ENCODE measurements around the gene HIBCH.

Gene HIBCH

GRCh38 chr2:190335225-190335559 lies 15.6 kb upstream of the HIBCH start:
- no peak for DNase-seq

GRCh38 chr2:190334479-190335224 lies 15.0 kb upstream of the HIBCH start:
- H3K4me3 Mint-ChIP-seq: no peak overlapping the region
- H3K27ac Mint-ChIP-seq: no peak overlapping the region
- DNase-seq: no peak
- H3K36me3 Mint-ChIP-seq (ENCODE audit: insufficient read depth): no peaks in the 10 kb centered on the region
- no peaks in the 10 kb centered on the region for H3K9me3 Mint-ChIP-seq
- no peaks in the 10 kb centered on the region for H3K4me1 Mint-ChIP-seq (ENCODE audit: low read depth in 2 of 2)
- H3K27me3 Mint-ChIP-seq: peaks cover 15 to 21% of the 10 kb centered on the region in 2 donors
- no peak for ATAC-seq (replicated peaks)

More at GRCh38 chr2:190335225-190335559, 15.6 kb upstream of the HIBCH start:
- Mint-ChIP-seq H3K27ac (no peak overlapping the region), H3K36me3 (ENCODE audit: insufficient read depth) (no peaks in the 10 kb centered on the region), H3K4me3 (no peak overlapping the region), H3K9me3 (no peaks in the 10 kb centered on the region), H3K27me3 (peaks cover 10 to 15% of the 10 kb centered on the region in 2 donors), H3K4me1 (ENCODE audit: low read depth in 2 of 2) (no peaks in the 10 kb centered on the region)
- no peak for ATAC-seq (replicated peaks)

GRCh38 chr2:190333928-190334327 lies 14.3 kb upstream of the HIBCH start:
- H3K4me1 Mint-ChIP-seq (ENCODE audit: low read depth in 2 of 2): no peaks in the 10 kb centered on the region
- no peak overlapping the region for H3K27ac Mint-ChIP-seq
- H3K9me3 Mint-ChIP-seq: no peaks in the 10 kb centered on the region
- H3K36me3 Mint-ChIP-seq (ENCODE audit: insufficient read depth): no peaks in the 10 kb centered on the region
- no peak overlapping the region for H3K4me3 Mint-ChIP-seq
- H3K27me3 Mint-ChIP-seq: peaks cover 20 to 27% of the 10 kb centered on the region in 2 donors
- DNase-seq (no peak), ATAC-seq (replicated peaks) (no peak)

GRCh38 chr2:190333395-190333794 lies 13.8 kb upstream of the HIBCH start:
- Mint-ChIP-seq H3K4me1 (ENCODE audit: low read depth in 2 of 2) (no peaks in the 10 kb centered on the region), H3K4me3 (no peak overlapping the region), H3K9me3 (no peaks in the 10 kb centered on the region), H3K27me3 (peaks cover 20 to 27% of the 10 kb centered on the region in 2 donors), H3K27ac (no peak overlapping the region), H3K36me3 (ENCODE audit: insufficient read depth) (no peaks in the 10 kb centered on the region)
- ATAC-seq (replicated peaks) (no peak), DNase-seq (no peak)

GRCh38 chr2:190328573-190329147 lies 9.0 kb upstream of the HIBCH start:
- DNase-seq (no peak), ATAC-seq (replicated peaks) (no peak)
- H3K36me3 Mint-ChIP-seq (ENCODE audit: insufficient read depth): no peaks in the 10 kb centered on the region
- peaks cover 41 to 59% of the 10 kb centered on the region in 2 donors for H3K27me3 Mint-ChIP-seq
- H3K9me3 Mint-ChIP-seq: no peaks in the 10 kb centered on the region
- no peak overlapping the region for H3K4me3 Mint-ChIP-seq
- no peak overlapping the region for H3K27ac Mint-ChIP-seq
- H3K4me1 Mint-ChIP-seq (ENCODE audit: low read depth in 2 of 2): no peaks in the 10 kb centered on the region

- H3K4me3 Mint-ChIP-seq: no peak overlapping the region
- H3K27me3 Mint-ChIP-seq: peaks cover 41 to 59% of the 10 kb centered on the region in 2 donors
- H3K4me1 Mint-ChIP-seq (ENCODE audit: low read depth in 2 of 2): no peaks in the 10 kb centered on the region
- ATAC-seq (replicated peaks): no peak
- no peak for DNase-seq
- H3K27ac Mint-ChIP-seq: no peak overlapping the region
- H3K9me3 Mint-ChIP-seq: no peaks in the 10 kb centered on the region
- no peaks in the 10 kb centered on the region for H3K36me3 Mint-ChIP-seq (ENCODE audit: insufficient read depth)
Measured at GRCh38 chr2:190327867-190328572, 8.4 kb upstream of the HIBCH start.

GRCh38 chr2:190325588-190325987 lies 6.0 kb upstream of the HIBCH start:
- Mint-ChIP-seq H3K27ac (no peak overlapping the region), H3K27me3 (peaks cover 35 to 48% of the 10 kb centered on the region in 2 donors), H3K4me3 (no peak overlapping the region), H3K36me3 (ENCODE audit: insufficient read depth) (no peaks in the 10 kb centered on the region), H3K4me1 (ENCODE audit: low read depth in 2 of 2) (peaks cover 1 to 2% of the 10 kb centered on the region in 2 donors), H3K9me3 (no peaks in the 10 kb centered on the region)
- DNase-seq (no peak), ATAC-seq (replicated peaks) (no peak)

GRCh38 chr2:190323406-190323805 lies 3.8 kb upstream of the HIBCH start:
- Mint-ChIP-seq H3K9me3 (no peaks in the 10 kb centered on the region), H3K27ac (no peak overlapping the region), H3K4me1 (ENCODE audit: low read depth in 2 of 2) (peaks cover 14 to 15% of the 10 kb centered on the region in 2 donors), H3K4me3 (no peak overlapping the region), H3K36me3 (ENCODE audit: insufficient read depth) (no peaks in the 10 kb centered on the region), H3K27me3 (peaks cover 21 to 32% of the 10 kb centered on the region in 2 donors)
- ATAC-seq (replicated peaks): no peak
- DNase-seq: no peak

- no peaks in the 10 kb centered on the region for H3K36me3 Mint-ChIP-seq (ENCODE audit: insufficient read depth)
- H3K4me1 Mint-ChIP-seq (ENCODE audit: low read depth in 2 of 2): peaks cover 26 to 37% of the 10 kb centered on the region in 2 donors
- peak overlapping the region; percentile 89 to 96 for H3K27ac Mint-ChIP-seq
- H3K4me3 Mint-ChIP-seq: peak overlapping the region; percentile 86 to 93
- ATAC-seq (replicated peaks) (no peak), DNase-seq (no peak)
- H3K9me3 Mint-ChIP-seq: no peaks in the 10 kb centered on the region
- H3K27me3 Mint-ChIP-seq: peaks cover 0 to 7% of the 10 kb centered on the region in 2 donors
Measured at GRCh38 chr2:190320696-190321095, 1.1 kb upstream of the HIBCH start.

- ATAC-seq (replicated peaks) (peak; percentile 49), DNase-seq (peak in 1 of 3 experiments; percentile 13)
- Mint-ChIP-seq H3K36me3 (ENCODE audit: insufficient read depth) (no peaks in the 10 kb centered on the region), H3K4me1 (ENCODE audit: low read depth in 2 of 2) (peaks cover 30 to 49% of the 10 kb centered on the region in 2 donors), H3K4me3 (peak overlapping the region; percentile 86 to 93), H3K27me3 (no peaks in the 10 kb centered on the region), H3K9me3 (no peaks in the 10 kb centered on the region), H3K27ac (peak overlapping the region; percentile 89 to 96)
Measured at GRCh38 chr2:190318931-190319554, 583 bp downstream of the HIBCH start.

GRCh38 chr2:190318514-190318913 lies 1.1 kb downstream of the HIBCH start:
- Mint-ChIP-seq H3K4me3 (peak overlapping the region; percentile 86 to 93), H3K27me3 (no peaks in the 10 kb centered on the region), H3K4me1 (ENCODE audit: low read depth in 2 of 2) (peaks cover 30 to 51% of the 10 kb centered on the region in 2 donors), H3K27ac (peak overlapping the region in 1 of 2 donors; percentile 96), H3K36me3 (ENCODE audit: insufficient read depth) (no peaks in the 10 kb centered on the region), H3K9me3 (no peaks in the 10 kb centered on the region)
- ATAC-seq (replicated peaks) (no peak), DNase-seq (no peak)

GRCh38 chr2:190315273-190315672 lies 4.4 kb downstream of the HIBCH start:
- Mint-ChIP-seq H3K36me3 (ENCODE audit: insufficient read depth) (peaks cover 2% of the 10 kb centered on the region), H3K9me3 (no peaks in the 10 kb centered on the region), H3K4me1 (ENCODE audit: low read depth in 2 of 2) (peaks cover 27 to 62% of the 10 kb centered on the region in 2 donors), H3K27me3 (no peaks in the 10 kb centered on the region), H3K4me3 (no peak overlapping the region), H3K27ac (no peak overlapping the region)
- DNase-seq (no peak), ATAC-seq (replicated peaks) (no peak)

GRCh38 chr2:190313880-190314279 lies 5.7 kb downstream of the HIBCH start:
- no peaks in the 10 kb centered on the region for H3K9me3 Mint-ChIP-seq
- no peak for ATAC-seq (replicated peaks)
- peaks cover 16% of the 10 kb centered on the region for H3K36me3 Mint-ChIP-seq (ENCODE audit: insufficient read depth)
- H3K27me3 Mint-ChIP-seq: no peaks in the 10 kb centered on the region
- no peak overlapping the region for H3K4me3 Mint-ChIP-seq
- no peak for DNase-seq
- H3K27ac Mint-ChIP-seq: no peak overlapping the region
- peaks cover 19 to 51% of the 10 kb centered on the region in 2 donors for H3K4me1 Mint-ChIP-seq (ENCODE audit: low read depth in 2 of 2)
